ENCODE data around the gene RABGAP1L. TPM values are rescaled to one million over a fixed set of nuclear protein-coding genes. Genes with fewer than 3 reads are reported as not detected.

RABGAP1L gene
- total RNA-seq, 1 donor from 2014 or later = 48.5 TPM

DNA sequence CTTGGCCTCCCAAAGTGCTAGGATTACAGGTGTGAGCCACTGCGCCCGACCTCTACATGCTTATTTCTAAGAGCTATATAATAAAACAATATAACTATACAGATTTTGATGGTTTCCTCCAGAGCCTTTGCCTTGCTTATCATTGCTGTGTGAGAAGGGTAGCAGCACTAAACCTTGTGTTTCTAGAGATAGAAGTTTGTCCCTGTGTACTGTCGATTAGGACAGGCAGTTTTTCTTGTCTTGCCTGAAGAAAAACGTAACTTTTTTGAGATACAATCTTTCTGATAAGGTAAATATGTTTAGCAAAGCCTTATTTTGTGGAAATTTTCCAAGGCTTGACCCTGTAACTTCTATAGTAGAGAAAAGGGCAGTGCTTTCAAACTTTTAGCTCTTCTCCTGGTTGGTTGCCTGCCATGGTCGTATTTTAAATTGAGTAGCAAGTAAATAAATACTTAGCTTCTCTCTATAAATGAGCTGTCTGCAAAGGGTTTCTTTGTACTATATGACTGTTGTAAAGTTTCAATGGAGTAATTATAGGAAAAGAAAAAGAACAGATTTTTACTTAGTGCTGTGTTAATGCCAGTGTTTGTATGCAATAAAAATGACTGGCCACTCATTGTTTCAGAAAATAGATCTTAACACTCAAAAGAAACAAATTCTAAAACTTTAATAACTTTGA is 754.0 kb downstream of the RABGAP1L start:
- H3K36me3 Mint-ChIP-seq = peaks cover 2% of the 10 kb centered on the region
- no peak for DNase-seq (ENCODE audit: low spot score in 2 of 2, unreplicated experiment in 2 of 2)
- H3K9me3 Mint-ChIP-seq = no peaks in the 10 kb centered on the region
- H3K27ac Mint-ChIP-seq = peak overlapping the region; percentile 53
- H3K4me1 Mint-ChIP-seq = peaks cover 11% of the 10 kb centered on the region
- TF ChIP-seq, protein P1, sequence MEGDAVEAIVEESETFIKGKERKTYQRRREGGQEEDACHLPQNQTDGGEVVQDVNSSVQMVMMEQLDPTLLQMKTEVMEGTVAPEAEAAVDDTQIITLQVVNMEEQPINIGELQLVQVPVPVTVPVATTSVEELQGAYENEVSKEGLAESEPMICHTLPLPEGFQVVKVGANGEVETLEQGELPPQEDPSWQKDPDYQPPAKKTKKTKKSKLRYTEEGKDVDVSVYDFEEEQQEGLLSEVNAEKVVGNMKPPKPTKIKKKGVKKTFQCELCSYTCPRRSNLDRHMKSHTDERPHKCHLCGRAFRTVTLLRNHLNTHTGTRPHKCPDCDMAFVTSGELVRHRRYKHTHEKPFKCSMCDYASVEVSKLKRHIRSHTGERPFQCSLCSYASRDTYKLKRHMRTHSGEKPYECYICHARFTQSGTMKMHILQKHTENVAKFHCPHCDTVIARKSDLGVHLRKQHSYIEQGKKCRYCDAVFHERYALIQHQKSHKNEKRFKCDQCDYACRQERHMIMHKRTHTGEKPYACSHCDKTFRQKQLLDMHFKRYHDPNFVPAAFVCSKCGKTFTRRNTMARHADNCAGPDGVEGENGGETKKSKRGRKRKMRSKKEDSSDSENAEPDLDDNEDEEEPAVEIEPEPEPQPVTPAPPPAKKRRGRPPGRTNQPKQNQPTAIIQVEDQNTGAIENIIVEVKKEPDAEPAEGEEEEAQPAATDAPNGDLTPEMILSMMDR (IDR thresholded peaks at IDR 0.05; ENCODE audit: unreplicated experiment) = no peak
- H3K27me3 Mint-ChIP-seq (ENCODE audit: low read depth) = no peaks in the 10 kb centered on the region
- H3K4me3 Mint-ChIP-seq = no peak overlapping the region

DNA sequence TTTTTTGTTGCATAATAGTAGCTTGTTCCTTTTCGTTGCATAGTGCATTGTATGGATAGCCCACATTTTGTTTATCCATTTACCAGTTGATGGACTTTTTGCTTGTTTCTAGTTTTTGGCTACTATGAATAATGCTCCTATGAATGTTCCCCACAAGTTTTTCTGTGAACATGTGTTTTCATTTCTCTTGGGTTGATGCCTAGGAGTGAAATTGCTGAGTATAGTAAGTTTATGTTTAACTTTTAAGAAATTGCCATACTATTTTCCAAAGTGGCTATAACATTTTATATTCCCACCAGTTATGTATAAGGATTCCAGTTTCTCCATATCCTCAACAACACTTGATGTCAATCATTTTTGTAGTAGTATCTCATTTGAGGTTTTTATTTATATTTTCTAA is 755.7 kb downstream of the RABGAP1L start:
- Mint-ChIP-seq H3K9me3 (peaks cover 2% of the 10 kb centered on the region), H3K4me1 (peaks cover 11% of the 10 kb centered on the region), H3K4me3 (no peak overlapping the region), H3K27ac (no peak overlapping the region), H3K36me3 (peaks cover 2% of the 10 kb centered on the region), H3K27me3 (ENCODE audit: low read depth) (no peaks in the 10 kb centered on the region)
- no peak for DNase-seq (ENCODE audit: low spot score in 2 of 2, unreplicated experiment in 2 of 2)
- TF ChIP-seq, protein P1 (IDR thresholded peaks at IDR 0.05; ENCODE audit: unreplicated experiment) = no peak

DNA sequence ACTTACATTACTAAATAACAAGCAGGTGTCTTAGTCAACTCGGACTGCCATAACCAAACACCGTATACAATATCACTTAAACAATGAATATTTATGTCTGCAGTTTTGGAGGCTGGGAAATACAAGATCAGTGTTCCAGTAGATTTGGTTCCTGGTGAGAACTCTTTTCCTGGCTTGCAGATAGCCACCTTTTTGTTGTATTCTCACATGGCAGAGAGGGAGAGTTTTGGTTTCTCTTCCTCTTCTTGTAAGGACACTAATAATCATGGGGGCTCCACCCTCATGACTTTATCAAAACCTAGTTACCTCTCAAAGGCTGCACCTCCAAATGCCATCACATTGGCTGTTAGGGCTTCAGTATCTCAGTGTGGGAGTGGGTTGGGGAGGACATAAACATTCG is 757.5 kb downstream of the RABGAP1L start:
- H3K4me3 Mint-ChIP-seq = no peak overlapping the region
- H3K9me3 Mint-ChIP-seq = peaks cover 9% of the 10 kb centered on the region
- TF ChIP-seq, protein P1 (IDR thresholded peaks at IDR 0.05; ENCODE audit: unreplicated experiment) = no peak
- no peak for DNase-seq (ENCODE audit: low spot score in 2 of 2, unreplicated experiment in 2 of 2)
- H3K27ac Mint-ChIP-seq = no peak overlapping the region
- H3K36me3 Mint-ChIP-seq = peaks cover 7% of the 10 kb centered on the region
- H3K27me3 Mint-ChIP-seq (ENCODE audit: low read depth) = no peaks in the 10 kb centered on the region
- H3K4me1 Mint-ChIP-seq = peaks cover 11% of the 10 kb centered on the region

DNA sequence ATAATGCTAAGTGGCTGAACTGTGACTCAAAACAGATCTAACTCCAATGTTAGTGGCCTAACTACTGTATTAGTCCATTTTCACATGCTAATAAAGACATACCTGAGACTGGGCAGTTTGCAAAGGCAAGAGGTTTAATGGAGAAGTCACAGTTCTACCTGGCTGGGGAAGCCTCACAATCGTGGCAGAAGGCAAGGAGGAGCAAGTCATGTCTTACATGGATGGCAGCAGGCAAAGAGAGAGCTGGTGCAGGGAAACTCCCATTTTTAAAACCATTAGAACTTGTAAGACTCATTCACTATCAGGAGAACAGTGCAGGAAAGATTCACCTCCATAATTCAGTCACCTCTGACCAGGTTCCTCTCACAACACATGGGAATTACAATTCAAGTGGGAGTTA is 760.8 kb downstream of the RABGAP1L start:
- Mint-ChIP-seq H3K9me3 (peaks cover 14% of the 10 kb centered on the region), H3K27me3 (ENCODE audit: low read depth) (no peaks in the 10 kb centered on the region), H3K27ac (no peak overlapping the region), H3K36me3 (peaks cover 11% of the 10 kb centered on the region), H3K4me1 (no peaks in the 10 kb centered on the region), H3K4me3 (no peak overlapping the region)
- TF ChIP-seq, protein P1 (IDR thresholded peaks at IDR 0.05; ENCODE audit: unreplicated experiment) = no peak
- DNase-seq (ENCODE audit: low spot score in 2 of 2, unreplicated experiment in 2 of 2) = no peak

DNA sequence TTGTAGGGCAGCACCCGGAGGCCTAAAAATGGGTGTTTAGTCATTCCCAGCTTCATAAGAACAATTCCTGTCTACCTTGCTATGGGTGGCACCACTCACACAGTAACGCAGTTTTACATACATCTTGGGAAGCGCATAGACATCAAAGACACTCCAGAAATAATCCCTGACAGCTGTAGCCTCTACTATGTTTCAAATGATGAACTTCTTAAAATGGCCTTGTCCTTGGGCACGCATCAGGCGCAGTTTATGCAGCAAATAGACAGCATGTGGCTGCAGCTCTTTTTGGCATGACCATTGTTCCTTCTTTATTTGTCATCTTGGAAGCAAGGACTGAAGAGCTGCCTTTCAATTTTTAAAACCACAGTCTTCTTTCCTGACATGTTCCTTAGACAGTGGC is 762.8 kb downstream of the RABGAP1L start:
- H3K36me3 Mint-ChIP-seq = peaks cover 11% of the 10 kb centered on the region
- no peaks in the 10 kb centered on the region for H3K27me3 Mint-ChIP-seq (ENCODE audit: low read depth)
- TF ChIP-seq, protein P1 (IDR thresholded peaks at IDR 0.05; ENCODE audit: unreplicated experiment) = no peak
- no peaks in the 10 kb centered on the region for H3K4me1 Mint-ChIP-seq
- peaks cover 18% of the 10 kb centered on the region for H3K9me3 Mint-ChIP-seq
- no peak overlapping the region for H3K4me3 Mint-ChIP-seq
- no peak overlapping the region for H3K27ac Mint-ChIP-seq
- DNase-seq (ENCODE audit: low spot score in 2 of 2, unreplicated experiment in 2 of 2) = no peak
